K562 (cell line): Measurements from ENCODE around the gene YJEFN3. TPM values are rescaled to one million over a fixed set of nuclear protein-coding genes. Genes with fewer than 3 reads are reported as not detected.
A peak's percentile ranks its signal among the peaks of the same experiment; 100 is the strongest.

Experiments
- ATAC-seq: fragments of 200-7000 bp; cut with Tn5 transposase; 3 replicates; pipeline ENCODE4 v1.9.1; 2020; ENCODE audit warnings: moderate library complexity
- BruUV-seq: library from RNA; stranded (reverse); fragments of 400-500 nt; replicated peaks from 2 replicates; lab custom pipeline; 2021; lab: Mats Ljungman, UMichigan
- CTCF ChIA-PET: fragments of 300-600 bp; formaldehyde crosslinking; extraction: SDS; loops from one replicate; lab custom pipeline; 2021; ENCODE audit warnings: low intra/inter-chr PET ratio; lab: Yijun Ruan, JAX
- POLR2A ChIA-PET: fragments of 300-600, 350-650 bp; sonication (Branson Sonifier 250); formaldehyde crosslinking; extraction: SDS; loops from one replicate; lab custom pipeline; 2021; ENCODE audit warnings: antibody characterized with exemption, inconsistent platforms; lab: Yijun Ruan, JAX
- DNase-seq, 4 experiments: peaks; one replicate each; pipeline versions ENCODE4 v3.0.0 to v3.0.0-alpha.2; 2011 to 2018; ENCODE audit warnings: low spot score in 3 of 4, mixed read lengths in 3 of 4; ENCODE audit errors: extremely low read depth in 1 of 4
- FAIRE-seq: peaks from 2 replicates; lab custom pipeline; 2011; peaks lifted over from hg19 to GRCh38; lab: Jason Lieb, UNC
- H2AFZ ChIP-seq: 2 replicates; pipeline ENCODE4 v1.6.0; 2011; ENCODE audit warnings: low read depth, low read length, control low read depth, inconsistent platforms
- H3K27ac ChIP-seq: fragments of 200-600 bp; 3 replicates; pipeline ENCODE4 v1.8.0; 2011; ENCODE audit warnings: low read depth, mild to moderate bottlenecking, control low read depth, inconsistent platforms, low read length, moderate library complexity, mixed read lengths; ENCODE audit errors: extremely low read depth
- H3K27me3 ChIP-seq, 2 experiments: fragments of 300-600 bp in 1 of 2; 2 replicates in 1 of 2; 3 replicates in 1 of 2; pipeline versions ENCODE4 v1.6.0 to v1.8.0; 2011; ENCODE audit warnings: inconsistent platforms in 2 of 2, low read length in 2 of 2, mild to moderate bottlenecking in 1 of 2, mixed read lengths in 1 of 2, moderate library complexity in 1 of 2; ENCODE audit not compliant: control insufficient read depth in 2 of 2, insufficient read depth in 2 of 2
- H3K36me3 ChIP-seq: fragments of 300-600 bp; 3 replicates; pipeline ENCODE4 v1.8.0; 2011; ENCODE audit warnings: mild to moderate bottlenecking, low read length, inconsistent platforms; ENCODE audit not compliant: control insufficient read depth, insufficient read depth
- H3K4me1 ChIP-seq, 2 experiments: fragments of 200-600 bp in 1 of 2; replicated peaks in 1 of 2; 2 replicates in 1 of 2; 3 replicates in 1 of 2; pipeline versions ENCODE4 v1.5.1 to v1.8.0; 2011; ENCODE audit warnings: inconsistent platforms in 2 of 2, low read length in 2 of 2, mild to moderate bottlenecking in 1 of 2, mixed read lengths in 1 of 2, moderate library complexity in 1 of 2; ENCODE audit not compliant: control insufficient read depth in 2 of 2, insufficient read depth in 2 of 2
- H3K4me2 ChIP-seq: 2 replicates; pipeline ENCODE4 v1.6.1; 2011; ENCODE audit warnings: low read length, control low read depth, inconsistent platforms, mixed read lengths; ENCODE audit not compliant: insufficient read depth
- H3K4me3 ChIP-seq: fragments of 200-600 bp; sonication (generic), shearing (Covaris generic); 2 replicates; pipeline ENCODE4 v1.5.1; 2016; ENCODE audit warnings: control low read depth, inconsistent platforms
- H3K79me2 ChIP-seq: fragments of 200-600 bp; 3 replicates; pipeline ENCODE4 v1.8.0; 2011; ENCODE audit warnings: low read length, inconsistent platforms; ENCODE audit not compliant: control insufficient read depth, insufficient read depth
- H3K9ac ChIP-seq, 2 experiments: 2 replicates each; pipeline versions ENCODE4 v1.6.0 to v1.6.1; 2011; ENCODE audit warnings: low read depth in 2 of 2, low read length in 2 of 2, control low read depth in 1 of 2, inconsistent platforms in 1 of 2, mild to moderate bottlenecking in 1 of 2, mixed read lengths in 1 of 2; ENCODE audit not compliant: insufficient read depth in 1 of 2
- H3K9me1 ChIP-seq: one replicate; pipeline ENCODE4 v1.6.0; 2011; ENCODE audit warnings: inconsistent platforms, mild to moderate bottlenecking, low read length, moderate library complexity; ENCODE audit not compliant: control insufficient read depth, insufficient read depth
- H3K9me3 ChIP-seq: replicated peaks from 2 replicates; pipeline ENCODE4 v1.5.1; 2011; ENCODE audit warnings: low read depth, low read length, inconsistent platforms; ENCODE audit not compliant: control insufficient read depth, insufficient read depth
- H4K20me1 ChIP-seq: replicated peaks from 2 replicates; pipeline ENCODE4 v1.6.1; 2011; ENCODE audit warnings: low read length, inconsistent platforms, mixed read lengths; ENCODE audit not compliant: control insufficient read depth, insufficient read depth
- SLC30A9 ChIP-seq: fragments of 250-450 bp; sonication (Bioruptor Pico); IDR thresholded peaks from 2 replicates; pipeline ENCODE4 v1.8.0; 2022; ENCODE audit warnings: mild to moderate bottlenecking, moderate library complexity
- WGBS: fragments of 100-300 bp; shearing (Covaris generic); methylation state at CpG from one replicate; pipeline ENCODE4 v1.1.6; 2016; ENCODE audit warnings: low coverage, mixed read lengths; ENCODE audit not compliant: insufficient coverage; ENCODE audit errors: missing lambda C conversion rate; 5-methylcytosine and 5-hydroxymethylcytosine counted together
- in situ Hi-C: fragments of 300-500 bp; cut with MboI; formaldehyde crosslinking; loops from 4 replicates; pipeline ENCODE4 v1.15.0; 2018; ENCODE audit warnings: inconsistent platforms, mixed read lengths
- intact Hi-C: fragments of 100-400 bp; cut with micrococcal nuclease; formaldehyde crosslinking; loops from 2 replicates; pipeline ENCODE4 v1.14.2; 2022
- polyA plus RNA-seq, 8 experiments: library from polyadenylated mRNA; depleted of rRNA in 4 of 8; stranded (reverse) in 5 of 8; unstranded in 3 of 8; fragments of >200 nt; fragmentation: Nextera tagmentation in 2 of 8; fragmentation: Illumina TruSeq in 1 of 8; extraction: Ambion mirVana in 2 of 8; extraction: Trizol in 1 of 8; gene quantifications; 2 replicates each; pipeline versions ENCODE4 v1.2.1 to v1.2.3, GENCODE V29; 2011 to 2014; ENCODE audit warnings: inconsistent platforms in 1 of 8, missing spikeins in 1 of 8
- total RNA-seq, 7 experiments: library from RNA; depleted of rRNA in 6 of 7; stranded (reverse); fragments of >200 nt in 6 of 7; fragmentation: Illumina TruSeq in 2 of 7; extraction: Trizol in 2 of 7; gene quantifications; 2 replicates each; pipeline versions ENCODE4 v1.2.1 to v1.2.3, GENCODE V29; 2011 to 2021; ENCODE audit warnings: low replicate concordance in 1 of 7
- TF ChIP-seq, protein P1 (sequence below): sonication (generic); formaldehyde crosslinking; IDR thresholded peaks from 2 replicates; pipeline ENCODE4 v1.8.0; 2022; ENCODE audit warnings: missing genetic modification reagents, mild to moderate bottlenecking, moderate library complexity, borderline replicate concordance

The YJEFN3 gene
- total and polyA plus RNA-seq, 9 of the 15 experiments (the other 6 are each of a cell fraction or from before 2014, with no cell fraction given) = 0.04 to 5.8 (median 1.3) TPM; not detected in 1

DNA sequence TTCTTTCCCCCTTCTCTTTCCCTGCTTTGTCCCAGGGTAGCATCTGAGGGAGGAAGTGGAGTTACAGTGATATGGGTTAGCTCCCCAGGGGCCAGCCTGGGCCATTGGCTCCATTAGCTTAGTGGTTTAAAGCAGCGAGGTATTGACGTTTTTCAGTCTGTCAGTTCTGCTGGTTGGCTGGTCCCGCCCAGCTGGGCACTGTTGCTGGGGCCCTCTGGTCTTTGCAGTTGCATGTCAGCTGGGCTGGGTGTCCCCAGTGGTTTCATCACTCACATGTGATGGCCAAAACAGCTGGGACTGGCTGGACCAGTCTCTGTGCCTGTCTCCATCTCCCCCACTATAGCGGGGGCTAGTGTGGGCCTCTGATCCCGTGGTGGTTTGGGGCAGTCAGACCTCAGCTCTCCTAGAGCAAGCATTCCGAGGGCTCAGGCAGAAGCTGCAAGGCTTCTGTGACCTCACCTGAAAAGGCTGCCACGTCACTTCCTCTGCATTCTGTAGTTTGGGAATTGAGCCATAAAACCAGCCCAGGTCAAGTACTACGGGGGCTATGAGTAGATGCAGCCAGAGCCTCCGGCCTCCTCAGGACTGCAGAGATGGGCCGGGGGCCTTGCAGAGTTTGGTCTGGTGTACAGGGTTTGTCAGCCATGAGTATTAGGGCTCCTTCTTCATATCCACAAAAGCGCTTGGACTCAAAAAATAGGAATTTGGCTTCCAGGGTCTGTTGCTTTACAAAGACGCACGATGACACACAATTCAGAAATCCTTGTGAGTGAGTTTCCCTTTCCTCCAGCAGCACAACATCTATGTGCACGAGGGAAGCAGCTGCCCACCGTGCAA lies 43.3 kb upstream of the YJEFN3 start:
- 80% methylated on average over 14 of the region's 15 CpGs for WGBS
- H3K9ac ChIP-seq = peak overlapping the region in 1 of 2 experiments; percentile 68; a peak in 2 of 4 replicates
- H4K20me1 ChIP-seq = peaks cover 20% of the 10 kb centered on the region; the same call in 1 of the 2 replicates
- intact Hi-C loops = loop anchor here (5.0 kb wide), 1 partner anchor 98 kb away; no protein-coding TSS in a partner anchor
- H2AFZ ChIP-seq = no peak overlapping the region
- no peaks in the 10 kb centered on the region for H3K27me3 ChIP-seq
- BruUV-seq = no TSS peak
- H3K9me1 ChIP-seq = peaks cover 4% of the 10 kb centered on the region
- H3K27ac ChIP-seq = no peak overlapping the region; the same call in 2 of the 3 replicates
- peaks cover 94% of the 10 kb centered on the region for H3K79me2 ChIP-seq
- CTCF ChIA-PET = no interaction called here
- POLR2A ChIA-PET = interaction anchor here (0.6 kb wide), 1 partner anchor 436 kb away, joined by 5 read pairs; no protein-coding TSS in a partner anchor
- no peak for ATAC-seq
- peaks cover 38 to 48% of the 10 kb centered on the region in 2 experiments for H3K4me1 ChIP-seq
- H3K9me3 ChIP-seq = no peaks in the 10 kb centered on the region
- H3K36me3 ChIP-seq = peaks cover 68% of the 10 kb centered on the region; the same call in 2 of the 3 replicates
- FAIRE-seq = no peak
- no peak overlapping the region for H3K4me2 ChIP-seq
- H3K4me3 ChIP-seq = no peak overlapping the region
- TF ChIP-seq SLC30A9 (CRISPR knock-in tag) = no peak
- TF ChIP-seq, protein P1, sequence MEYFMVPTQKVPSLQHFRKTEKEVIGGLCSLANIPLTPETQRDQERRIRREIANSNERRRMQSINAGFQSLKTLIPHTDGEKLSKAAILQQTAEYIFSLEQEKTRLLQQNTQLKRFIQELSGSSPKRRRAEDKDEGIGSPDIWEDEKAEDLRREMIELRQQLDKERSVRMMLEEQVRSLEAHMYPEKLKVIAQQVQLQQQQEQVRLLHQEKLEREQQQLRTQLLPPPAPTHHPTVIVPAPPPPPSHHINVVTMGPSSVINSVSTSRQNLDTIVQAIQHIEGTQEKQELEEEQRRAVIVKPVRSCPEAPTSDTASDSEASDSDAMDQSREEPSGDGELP (CRISPR knock-in tag) = peak; percentile 30; the same call in 1 of the 2 replicates
- no peak for DNase-seq
- in situ Hi-C loops = no loop called here
